Coronary artery (tissue), 2 donors: ENCODE data around the gene RNF157.

Source experiments
- DNase-seq: peaks from one replicate; pipeline ENCODE4 v3.0.0-alpha.2; 2017; ENCODE audit warnings: low spot score
- H3K27ac ChIP-seq, 2 donors: fragments of 200-600 bp; sonication (generic); one replicate each; pipeline ENCODE4 v1.5.1; 2016 to 2019
- H3K4me3 ChIP-seq: fragments of 200-600 bp; sonication (generic); 2 replicates; pipeline ENCODE4 v1.5.1; 2016; ENCODE audit warnings: mild to moderate bottlenecking, moderate library complexity
- TF ChIP-seq, protein P1 (sequence below): fragments of 200-600 bp; sonication (generic); IDR thresholded peaks from one replicate; pipeline ENCODE4 v1.5.1; 2019; ENCODE audit warnings: antibody characterized with exemption

The RNF157 gene

DNA sequence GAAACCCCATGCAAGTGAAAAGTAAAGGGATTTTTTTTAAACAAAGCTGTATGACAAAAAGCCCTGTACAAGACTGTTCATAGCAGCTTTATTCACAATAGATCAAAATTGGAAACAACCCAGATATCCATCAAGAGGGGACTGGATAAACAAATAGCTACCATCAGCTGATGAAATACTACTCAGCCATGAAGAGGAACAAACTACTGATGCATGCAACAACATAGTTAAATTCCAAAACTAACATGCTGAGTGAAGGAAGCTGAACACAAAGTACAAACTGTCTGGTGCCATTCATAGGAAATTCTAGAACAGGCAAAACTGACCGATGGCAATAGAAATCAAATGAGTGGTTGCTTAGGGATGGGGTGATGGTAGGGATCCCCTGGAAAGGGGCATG, 114.4 kb downstream of the RNF157 start:
- TF ChIP-seq, protein P1, sequence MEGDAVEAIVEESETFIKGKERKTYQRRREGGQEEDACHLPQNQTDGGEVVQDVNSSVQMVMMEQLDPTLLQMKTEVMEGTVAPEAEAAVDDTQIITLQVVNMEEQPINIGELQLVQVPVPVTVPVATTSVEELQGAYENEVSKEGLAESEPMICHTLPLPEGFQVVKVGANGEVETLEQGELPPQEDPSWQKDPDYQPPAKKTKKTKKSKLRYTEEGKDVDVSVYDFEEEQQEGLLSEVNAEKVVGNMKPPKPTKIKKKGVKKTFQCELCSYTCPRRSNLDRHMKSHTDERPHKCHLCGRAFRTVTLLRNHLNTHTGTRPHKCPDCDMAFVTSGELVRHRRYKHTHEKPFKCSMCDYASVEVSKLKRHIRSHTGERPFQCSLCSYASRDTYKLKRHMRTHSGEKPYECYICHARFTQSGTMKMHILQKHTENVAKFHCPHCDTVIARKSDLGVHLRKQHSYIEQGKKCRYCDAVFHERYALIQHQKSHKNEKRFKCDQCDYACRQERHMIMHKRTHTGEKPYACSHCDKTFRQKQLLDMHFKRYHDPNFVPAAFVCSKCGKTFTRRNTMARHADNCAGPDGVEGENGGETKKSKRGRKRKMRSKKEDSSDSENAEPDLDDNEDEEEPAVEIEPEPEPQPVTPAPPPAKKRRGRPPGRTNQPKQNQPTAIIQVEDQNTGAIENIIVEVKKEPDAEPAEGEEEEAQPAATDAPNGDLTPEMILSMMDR = no peak
- no peak overlapping the region for H3K4me3 ChIP-seq

DNA sequence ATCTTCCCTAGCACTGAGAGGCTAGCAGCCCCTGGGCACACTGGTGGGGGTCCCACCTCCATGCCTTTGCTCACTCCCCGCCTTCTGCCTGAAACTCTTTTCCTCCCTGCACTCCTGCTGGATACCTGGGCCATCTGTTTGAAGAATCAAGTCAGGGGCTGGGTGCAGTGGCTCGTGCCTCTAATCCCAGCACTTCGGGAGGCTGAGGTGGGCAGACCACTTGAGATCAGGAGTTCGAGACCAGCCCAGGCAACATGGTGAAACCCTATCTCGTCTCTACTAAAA, 115.0 kb downstream of the RNF157 start:
- no peak overlapping the region for H3K27ac ChIP-seq
- TF ChIP-seq, protein P1 = no peak
- DNase-seq = no peak
- no peak overlapping the region for H3K4me3 ChIP-seq

More for the DNA sequence above, 114.4 kb downstream of the RNF157 start:
- no peak for DNase-seq
- no peak overlapping the region for H3K27ac ChIP-seq

DNA sequence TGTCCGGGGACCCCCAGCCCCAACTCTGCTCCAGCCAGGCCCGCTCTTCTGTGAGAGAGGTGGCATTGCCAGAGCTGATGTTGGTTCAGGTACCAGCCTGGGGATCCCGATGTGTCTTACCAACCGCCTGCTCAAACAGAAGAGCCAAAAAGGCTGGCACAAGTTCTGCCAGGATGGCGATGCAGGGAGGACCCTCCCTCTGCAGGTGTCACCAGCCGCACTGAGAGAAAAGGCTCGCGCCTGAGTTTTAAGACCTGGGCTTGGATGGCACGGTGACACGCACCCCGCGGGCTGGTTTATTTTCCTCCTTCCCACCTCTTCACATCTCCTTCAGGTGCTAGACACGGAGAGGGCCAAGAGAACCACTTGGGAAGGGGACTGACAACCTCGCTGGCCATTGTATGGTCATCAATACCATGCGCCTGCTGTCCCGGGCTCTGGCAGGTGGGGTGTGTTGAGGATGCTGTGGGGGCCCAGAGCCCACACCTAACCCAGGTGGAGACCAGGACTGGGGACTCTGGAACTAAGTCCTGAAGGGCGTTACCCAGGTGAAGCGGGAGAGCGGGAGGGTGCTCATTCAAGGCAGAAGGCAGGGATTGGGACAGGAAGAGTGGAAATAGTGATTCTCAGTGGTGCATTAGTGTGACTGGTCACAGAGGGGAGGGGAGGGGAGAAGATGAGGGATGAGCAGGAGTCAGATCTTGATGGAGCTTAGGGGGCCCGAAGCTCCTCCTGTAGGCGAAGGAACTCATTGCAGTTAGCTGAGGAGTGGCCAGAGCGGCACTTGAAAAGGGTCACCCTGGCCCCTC, 115.5 kb downstream of the RNF157 start:
- Histone ChIP-seq H3K27ac (no peak overlapping the region), H3K4me3 (no peak overlapping the region)
- TF ChIP-seq, protein P1 = no peak
- DNase-seq = no peak

DNA sequence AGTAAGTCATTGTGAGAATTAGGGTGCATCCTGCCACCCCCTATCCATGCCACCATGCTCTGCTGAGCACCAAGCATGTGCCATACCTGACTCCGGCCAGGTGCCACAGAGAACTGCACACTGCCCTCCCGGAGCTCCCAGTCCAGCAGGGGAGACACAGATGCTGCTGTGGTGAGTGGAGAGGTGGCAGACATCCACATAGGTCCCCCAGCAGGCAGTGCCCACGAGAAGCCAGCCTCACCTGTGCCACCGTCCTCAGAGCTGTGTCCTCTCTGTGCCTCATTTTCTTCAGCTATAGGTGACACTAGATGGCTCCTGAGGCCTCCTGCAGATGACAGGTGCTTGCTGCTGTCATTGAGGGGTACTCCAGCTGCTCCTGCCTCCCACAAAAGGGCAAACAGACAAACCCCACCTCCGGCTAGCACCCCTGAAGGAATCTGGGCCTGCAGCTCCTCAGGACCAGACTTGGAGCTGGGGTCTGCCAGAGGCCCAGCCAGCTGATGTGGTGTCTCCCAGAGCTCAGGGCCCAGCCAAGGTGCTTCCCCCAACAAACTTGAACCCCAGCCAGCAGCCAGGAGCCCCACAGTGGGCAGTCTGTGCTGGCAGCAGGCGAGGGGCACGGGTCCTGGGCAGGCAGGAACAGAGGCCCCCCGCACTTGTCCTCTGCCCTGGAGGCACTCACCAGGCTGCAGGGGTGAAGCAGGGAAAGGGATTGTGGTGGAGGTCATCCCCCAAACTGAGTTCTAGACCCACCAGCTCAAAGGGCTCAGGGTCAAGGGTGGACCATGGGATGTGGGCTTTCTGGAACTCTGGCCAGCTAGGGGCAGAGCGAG, 116.3 kb downstream of the RNF157 start:
- Histone ChIP-seq H3K4me3 (no peak overlapping the region), H3K27ac (no peak overlapping the region)
- no peak for DNase-seq
- TF ChIP-seq, protein P1 = no peak

DNA sequence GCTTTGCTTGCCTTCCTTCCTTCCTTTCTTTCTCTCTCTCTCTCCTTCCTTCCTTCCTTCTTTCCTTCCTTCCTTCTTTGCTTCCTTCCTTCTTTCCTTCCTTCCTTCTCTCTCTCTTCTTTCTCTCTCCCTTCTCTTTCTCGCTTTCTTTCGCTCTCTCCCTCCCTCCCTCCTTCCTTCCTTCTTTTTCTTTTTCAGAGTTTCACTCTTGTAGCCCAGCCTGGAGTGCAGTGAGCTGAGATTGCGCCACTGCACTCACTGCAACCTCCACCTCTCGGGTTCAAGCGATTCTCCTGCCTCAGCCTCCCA, 117.1 kb downstream of the RNF157 start:
- TF ChIP-seq, protein P1 = no peak
- H3K4me3 ChIP-seq = no peak overlapping the region
- no peak overlapping the region for H3K27ac ChIP-seq

DNA sequence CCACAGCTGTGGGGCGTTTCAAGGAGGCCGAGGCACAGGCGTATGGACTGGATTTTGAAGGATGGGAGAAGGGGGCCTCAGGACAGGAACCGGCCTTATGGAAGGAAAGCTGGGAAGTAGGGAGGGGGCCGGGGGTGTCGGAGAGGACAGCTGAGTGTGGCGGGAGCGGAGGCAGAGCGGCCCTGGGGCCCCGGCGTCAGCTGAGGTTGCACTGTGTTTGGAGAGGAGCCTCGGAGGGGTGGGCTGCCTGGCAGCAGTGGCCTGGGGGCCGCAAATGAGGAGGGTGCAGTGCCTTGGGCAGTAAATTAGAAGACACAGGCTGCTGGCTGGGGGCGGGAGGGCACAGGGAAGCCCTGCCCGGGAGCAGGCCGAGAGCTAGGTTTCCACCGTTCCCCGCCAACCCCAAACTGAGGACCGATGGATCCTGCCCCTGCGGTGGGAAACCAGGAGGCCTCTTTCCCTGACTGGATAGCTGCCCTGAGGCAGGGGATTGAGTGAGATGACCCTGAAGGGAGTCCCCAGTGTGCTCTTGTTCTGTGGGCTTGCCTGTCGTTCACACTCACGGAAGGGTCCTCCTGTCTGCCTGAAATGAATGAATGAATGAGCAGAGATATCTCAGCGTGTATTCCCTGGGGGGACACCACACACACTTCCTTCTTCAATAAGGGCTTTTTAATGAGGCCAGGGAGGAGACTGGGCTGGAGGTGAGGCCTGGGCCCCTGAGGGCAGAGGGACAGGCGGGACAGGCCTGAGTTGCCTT, 117.7 kb downstream of the RNF157 start:
- no peak overlapping the region for H3K4me3 ChIP-seq
- no peak for DNase-seq
- H3K27ac ChIP-seq = no peak overlapping the region
- TF ChIP-seq, protein P1 = no peak

More for the DNA sequence above, 117.1 kb downstream of the RNF157 start:
- DNase-seq = no peak
